Thyroid gland (tissue), 4 donors: ENCODE data around the gene TH. TPM values are rescaled to one million over a fixed set of nuclear protein-coding genes. Genes with fewer than 3 reads are reported as not detected.
A peak's percentile ranks its signal among the peaks of the same experiment; 100 is the strongest.

Source experiments
- DNase-seq, 2 donors: peaks; one replicate each; pipeline ENCODE4 v3.0.0-alpha.2; 2019
- H3K27ac ChIP-seq, 3 donors: fragments of 200-600 bp; sonication (generic); 1 replicate in 2 of 3; 2 replicates in 1 of 3; pipeline ENCODE4 v1.5.1; 2016 to 2019; ENCODE audit warnings: mild to moderate bottlenecking in 1 of 3, moderate library complexity in 1 of 3
- H3K27me3 ChIP-seq: fragments of 200-600 bp; sonication (generic); one replicate; pipeline ENCODE4 v1.5.1; 2019
- H3K36me3 ChIP-seq, 2 donors: fragments of 200-600 bp; sonication (generic); one replicate each; pipeline ENCODE4 v1.5.1; 2016 to 2019
- H3K4me1 ChIP-seq, 2 donors: fragments of 200-600 bp; sonication (generic); one replicate each; pipeline ENCODE4 v1.5.1; 2017 to 2019
- H3K4me3 ChIP-seq, 3 donors: fragments of 200-600 bp; sonication (generic); replicated peaks in 1 of 3; 1 replicate in 2 of 3; 2 replicates in 1 of 3; pipeline ENCODE4 v1.5.1; 2016; ENCODE audit warnings: mild to moderate bottlenecking in 1 of 3
- H3K9me3 ChIP-seq: fragments of 200-600 bp; sonication (generic); one replicate; pipeline ENCODE4 v1.5.1; 2017
- POLR2A ChIP-seq, 2 donors: fragments of 450-650 bp; IDR thresholded peaks; one replicate each; pipeline ENCODE4 v1.6.1; 2017; ENCODE audit warnings: antibody characterized with exemption in 2 of 2, mild to moderate bottlenecking in 2 of 2, moderate library complexity in 1 of 2
- WGBS, 2 donors: methylation state at CpG; one replicate each; pipeline ENCODE4 v1.1.5; 2017; 5-methylcytosine and 5-hydroxymethylcytosine counted together
- intact Hi-C: fragments of 100-400 bp; cut with DNase I; formaldehyde crosslinking; loops from one replicate; pipeline ENCODE4 v1.15.1; 2023
- total RNA-seq, 4 donors: library from RNA; depleted of rRNA; stranded (reverse); fragments of >200 nt; gene quantifications; one replicate each; pipeline ENCODE4 v1.2.3, GENCODE V29; 2016
- TF ChIP-seq, protein P1 (sequence below), 6 experiments: fragments of 200-600 bp in 3 of 6; fragments of 450-650 bp in 3 of 6; sonication (generic) in 3 of 6; IDR thresholded peaks; one replicate each; pipeline ENCODE4 v1.5.1; 2016 to 2019; ENCODE audit warnings: antibody characterized with exemption in 6 of 6, mild to moderate bottlenecking in 2 of 6, inconsistent platforms in 1 of 6, moderate library complexity in 1 of 6

Gene TH
- total RNA-seq, 4 donors from 2014 or later, result not detected

- no peak overlapping the region for H3K27ac ChIP-seq
- peaks cover 30% of the 10 kb centered on the region for H3K27me3 ChIP-seq
Measured at GRCh38 chr11:2138068-2138430, 33.6 kb downstream of the TH start.

DNA sequence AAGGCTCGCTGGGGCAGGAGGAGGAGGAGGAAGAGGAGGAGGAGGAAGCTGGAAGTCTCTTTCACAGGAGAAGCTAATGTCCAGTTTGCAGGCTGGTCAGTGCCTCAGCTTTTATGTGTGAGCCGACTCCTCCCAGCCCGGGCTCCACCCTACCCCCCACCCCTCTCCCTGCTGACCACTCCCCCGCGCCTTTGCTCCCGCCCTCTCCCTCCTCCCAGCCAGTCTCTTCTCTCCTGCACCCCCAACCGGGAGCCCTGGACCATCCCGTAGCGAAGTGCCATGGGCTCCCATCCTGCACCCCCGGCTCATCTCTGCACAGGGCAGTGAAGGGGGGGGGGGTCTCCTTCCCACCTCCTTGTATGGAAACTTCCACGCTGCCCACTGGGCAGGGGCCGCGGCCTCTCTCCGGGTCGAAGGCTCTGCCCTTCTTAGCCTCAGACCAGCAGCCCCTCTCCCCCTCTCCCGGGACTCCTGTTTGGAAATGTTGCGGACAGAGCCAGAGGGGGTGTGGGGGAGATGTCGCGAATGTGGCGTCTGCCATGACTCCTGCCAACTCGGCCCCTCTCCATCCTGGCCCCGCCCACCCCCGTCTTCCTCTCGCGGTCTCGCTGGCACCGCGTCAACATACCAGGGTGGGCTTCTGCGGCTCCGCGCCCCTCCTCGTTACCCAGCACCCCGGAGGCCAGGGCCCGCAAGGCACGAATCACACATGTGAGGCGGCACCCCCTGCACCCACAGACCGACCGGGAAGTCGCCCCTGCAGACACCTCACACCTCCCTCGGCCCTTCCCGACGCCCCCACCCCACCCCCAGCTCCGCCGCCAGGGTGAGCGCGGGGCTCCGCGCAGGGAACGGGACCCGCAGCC, 34.2 kb downstream of the TH start:
- Histone ChIP-seq H3K27me3 (peaks cover 26% of the 10 kb centered on the region), H3K4me3 (peak overlapping the region in 1 of 3 donors; percentile 3), H3K9me3 (no peaks in the 10 kb centered on the region), H3K27ac (no peak overlapping the region), H3K4me1 (peaks cover 6 to 25% of the 10 kb centered on the region in 2 donors), H3K36me3 (no peaks in the 10 kb centered on the region)
- DNase-seq, result peak; percentile 38 to 48
- intact Hi-C loops, result no loop called here
- no peak for TF ChIP-seq POLR2A (IDR thresholded peaks at IDR 0.05)
- TF ChIP-seq, protein P1, sequence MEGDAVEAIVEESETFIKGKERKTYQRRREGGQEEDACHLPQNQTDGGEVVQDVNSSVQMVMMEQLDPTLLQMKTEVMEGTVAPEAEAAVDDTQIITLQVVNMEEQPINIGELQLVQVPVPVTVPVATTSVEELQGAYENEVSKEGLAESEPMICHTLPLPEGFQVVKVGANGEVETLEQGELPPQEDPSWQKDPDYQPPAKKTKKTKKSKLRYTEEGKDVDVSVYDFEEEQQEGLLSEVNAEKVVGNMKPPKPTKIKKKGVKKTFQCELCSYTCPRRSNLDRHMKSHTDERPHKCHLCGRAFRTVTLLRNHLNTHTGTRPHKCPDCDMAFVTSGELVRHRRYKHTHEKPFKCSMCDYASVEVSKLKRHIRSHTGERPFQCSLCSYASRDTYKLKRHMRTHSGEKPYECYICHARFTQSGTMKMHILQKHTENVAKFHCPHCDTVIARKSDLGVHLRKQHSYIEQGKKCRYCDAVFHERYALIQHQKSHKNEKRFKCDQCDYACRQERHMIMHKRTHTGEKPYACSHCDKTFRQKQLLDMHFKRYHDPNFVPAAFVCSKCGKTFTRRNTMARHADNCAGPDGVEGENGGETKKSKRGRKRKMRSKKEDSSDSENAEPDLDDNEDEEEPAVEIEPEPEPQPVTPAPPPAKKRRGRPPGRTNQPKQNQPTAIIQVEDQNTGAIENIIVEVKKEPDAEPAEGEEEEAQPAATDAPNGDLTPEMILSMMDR (IDR thresholded peaks at IDR 0.05), result no peak
- WGBS, 2 donors, result 1 to 2% methylated on average over 13 to 20 of the region's 50 CpGs

More at GRCh38 chr11:2138068-2138430, 33.6 kb downstream of the TH start:
- 0 to 2% methylated on average over 3 to 22 of the region's 44 CpGs for WGBS, 2 donors
- H3K9me3 ChIP-seq, result no peaks in the 10 kb centered on the region
- peak overlapping the region in 1 of 3 donors; percentile 14 for H3K4me3 ChIP-seq
- intact Hi-C loops, result no loop called here
- H3K36me3 ChIP-seq, result no peaks in the 10 kb centered on the region
- DNase-seq, result peak in 1 of 2 donors; percentile 34
- H3K4me1 ChIP-seq, result peaks cover 6 to 25% of the 10 kb centered on the region in 2 donors
- no peak for TF ChIP-seq POLR2A (IDR thresholded peaks at IDR 0.05)
- TF ChIP-seq, protein P1 (IDR thresholded peaks at IDR 0.05), result no peak

GRCh38 chr11:2136952-2137201, 34.7 kb downstream of the TH start:
- TF ChIP-seq, protein P1 (IDR thresholded peaks at IDR 0.05), result no peak
- no peak for TF ChIP-seq POLR2A (IDR thresholded peaks at IDR 0.05)
- Histone ChIP-seq H3K4me3 (no peak overlapping the region), H3K27me3 (peaks cover 25% of the 10 kb centered on the region), H3K36me3 (no peaks in the 10 kb centered on the region), H3K27ac (no peak overlapping the region), H3K9me3 (no peaks in the 10 kb centered on the region), H3K4me1 (peaks cover 6 to 25% of the 10 kb centered on the region in 2 donors)
- DNase-seq, result no peak
- WGBS, 2 donors, result 36 to 43% methylated on average over 8 of the region's 8 CpGs
- intact Hi-C loops, result no loop called here

DNA sequence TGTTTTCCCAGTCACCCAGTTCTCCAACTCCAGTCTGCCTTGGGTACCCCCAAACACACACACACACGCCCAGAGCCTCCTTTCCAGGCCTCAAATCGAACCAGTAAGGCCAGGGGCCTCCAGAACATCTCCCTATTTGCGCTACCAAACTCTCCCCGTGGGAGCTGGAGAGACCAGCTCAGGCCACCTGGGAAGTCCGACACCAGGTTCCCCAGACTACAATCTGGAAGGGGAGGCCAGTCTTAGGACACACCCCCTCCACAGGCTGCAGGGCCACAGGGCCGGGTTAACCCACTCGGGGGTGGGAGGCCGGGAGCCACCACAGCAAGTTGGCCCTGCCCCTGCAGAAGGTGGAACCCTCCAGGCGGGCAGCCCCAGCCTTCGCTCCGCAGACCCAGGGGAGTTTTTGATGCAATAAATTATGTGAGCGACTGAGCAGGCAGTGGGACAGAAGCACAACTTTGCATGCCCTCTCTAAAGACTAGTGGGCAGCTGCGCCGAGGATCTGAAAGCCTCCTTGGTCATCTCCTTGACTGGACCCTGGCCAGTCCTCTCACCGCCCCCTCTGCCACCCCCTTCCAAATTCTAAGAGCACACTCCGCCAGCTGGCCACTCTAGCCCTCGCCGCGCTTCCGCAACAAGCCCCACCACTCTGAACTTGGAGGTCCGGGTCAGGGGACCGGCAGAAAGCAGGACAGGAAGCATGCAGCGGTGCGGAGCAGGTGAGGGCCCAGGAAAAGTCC, 35.2 kb downstream of the TH start:
- Histone ChIP-seq H3K4me3 (no peak overlapping the region), H3K9me3 (no peaks in the 10 kb centered on the region), H3K27ac (no peak overlapping the region), H3K27me3 (peaks cover 25% of the 10 kb centered on the region), H3K36me3 (no peaks in the 10 kb centered on the region), H3K4me1 (peaks cover 6 to 25% of the 10 kb centered on the region in 2 donors)
- 58 to 59% methylated on average over 11 to 16 of the region's 24 CpGs for WGBS, 2 donors
- no peak for DNase-seq
- intact Hi-C loops, result no loop called here
- no peak for TF ChIP-seq POLR2A (IDR thresholded peaks at IDR 0.05)
- TF ChIP-seq, protein P1 (IDR thresholded peaks at IDR 0.05), result no peak
